ENCODE data around the gene SASH1.

DNA sequence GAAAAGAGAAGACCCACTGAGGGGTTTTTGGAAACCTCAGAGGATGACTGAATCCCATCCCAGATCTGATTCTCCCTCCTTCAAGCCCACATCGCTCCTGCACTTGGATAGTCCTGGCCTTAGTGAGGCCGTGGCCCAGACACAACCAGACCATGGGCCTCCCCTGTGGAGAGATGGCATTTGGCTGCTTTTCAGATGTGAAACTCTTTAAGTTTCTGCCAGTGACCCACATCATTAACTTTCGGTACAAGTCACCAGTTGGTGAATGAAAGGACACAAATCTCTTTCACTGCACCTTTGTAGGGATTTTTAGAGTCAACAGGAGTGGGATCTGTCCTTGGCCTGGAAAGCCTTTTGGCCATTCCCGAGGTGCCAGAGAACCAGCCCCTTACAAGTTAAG is 116.6 kb downstream of the SASH1 start:
- TF ChIP-seq, protein P1, sequence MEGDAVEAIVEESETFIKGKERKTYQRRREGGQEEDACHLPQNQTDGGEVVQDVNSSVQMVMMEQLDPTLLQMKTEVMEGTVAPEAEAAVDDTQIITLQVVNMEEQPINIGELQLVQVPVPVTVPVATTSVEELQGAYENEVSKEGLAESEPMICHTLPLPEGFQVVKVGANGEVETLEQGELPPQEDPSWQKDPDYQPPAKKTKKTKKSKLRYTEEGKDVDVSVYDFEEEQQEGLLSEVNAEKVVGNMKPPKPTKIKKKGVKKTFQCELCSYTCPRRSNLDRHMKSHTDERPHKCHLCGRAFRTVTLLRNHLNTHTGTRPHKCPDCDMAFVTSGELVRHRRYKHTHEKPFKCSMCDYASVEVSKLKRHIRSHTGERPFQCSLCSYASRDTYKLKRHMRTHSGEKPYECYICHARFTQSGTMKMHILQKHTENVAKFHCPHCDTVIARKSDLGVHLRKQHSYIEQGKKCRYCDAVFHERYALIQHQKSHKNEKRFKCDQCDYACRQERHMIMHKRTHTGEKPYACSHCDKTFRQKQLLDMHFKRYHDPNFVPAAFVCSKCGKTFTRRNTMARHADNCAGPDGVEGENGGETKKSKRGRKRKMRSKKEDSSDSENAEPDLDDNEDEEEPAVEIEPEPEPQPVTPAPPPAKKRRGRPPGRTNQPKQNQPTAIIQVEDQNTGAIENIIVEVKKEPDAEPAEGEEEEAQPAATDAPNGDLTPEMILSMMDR (IDR thresholded peaks at IDR 0.05; ENCODE audit: low read length) = no peak
- TF ChIP-seq EZH2 (IDR thresholded peaks at IDR 0.05; ENCODE audit: borderline replicate concordance, low read length) = no peak
